ENCODE measurements around the gene GPC6. TPM values are rescaled to one million over a fixed set of nuclear protein-coding genes. Genes with fewer than 3 reads are reported as not detected.

The GPC6 gene
- polyA plus RNA-seq, 1 of the 3 experiments (the other 2 are of a cell fraction) = 6.7 TPM

GRCh38 chr13:94309576-94309975 is 1083.0 kb downstream of the GPC6 start:
- H3K9me2 ChIP-seq = no peaks in the 10 kb centered on the region
- no peak for DNase-seq
- no peaks in the 10 kb centered on the region for H3K79me2 ChIP-seq (ENCODE audit: insufficient read depth)
- ChIA-PET POLR2A (no interaction called here), CTCF (interaction anchor here (1.5 kb wide), 1 partner anchor 48 kb away, joined by 3 read pairs; no protein-coding TSS in a partner anchor)
- H3K4me2 ChIP-seq = peak overlapping the region; percentile 55
- H3K9me3 ChIP-seq = no peaks in the 10 kb centered on the region
- peaks cover 3 to 45% of the 10 kb centered on the region in 2 experiments for H3K4me1 ChIP-seq (ENCODE audit: control insufficient read depth in 1 of 2, insufficient read depth in 2 of 2, low read depth in 1 of 2, low read length in 1 of 2)
- H4K20me1 ChIP-seq (ENCODE audit: insufficient read depth) = no peaks in the 10 kb centered on the region
- H3K4me3 ChIP-seq (ENCODE audit: low read depth in 2 of 2, low read length in 1 of 2) = no peak overlapping the region
- peak overlapping the region; percentile 46; the same call in 1 of the 2 replicates for H3K9ac ChIP-seq
- peak overlapping the region; percentile 79 to 92; a peak in 3 of 4 replicates for H3K27ac ChIP-seq (ENCODE audit: low read depth in 2 of 2, low read length in 1 of 2)
- peaks cover 48% of the 10 kb centered on the region for H3F3A ChIP-seq (replicated peaks; ENCODE audit: insufficient read depth)
- TF ChIP-seq NFIC (IDR thresholded peaks at IDR 0.05; ENCODE audit: borderline replicate concordance) = no peak
- TF ChIP-seq PBX3 (IDR thresholded peaks at IDR 0.05) = no peak
- TF ChIP-seq GABPA (IDR thresholded peaks at IDR 0.05; ENCODE audit: low read depth) = no peak
- TF ChIP-seq RFX5 (IDR thresholded peaks at IDR 0.05; ENCODE audit: low read length) = no peak
- no peak for TF ChIP-seq MXI1 (IDR thresholded peaks at IDR 0.05; ENCODE audit: low read depth, low read length)
- no peak for TF ChIP-seq MEF2A (IDR thresholded peaks at IDR 0.05; ENCODE audit: borderline replicate concordance, low read depth)
- TF ChIP-seq USF1 (IDR thresholded peaks at IDR 0.05; ENCODE audit: borderline replicate concordance, low read depth) = no peak
- TF ChIP-seq TCF12 (IDR thresholded peaks at IDR 0.05) = no peak
- no peak for TF ChIP-seq CTCF (IDR thresholded peaks at IDR 0.05)
- no peak for TF ChIP-seq JUND (IDR thresholded peaks at IDR 0.05)
- no peak for TF ChIP-seq TAF1 (IDR thresholded peaks at IDR 0.05; ENCODE audit: borderline replicate concordance, low read depth, low read length)
- peak overlapping the region; percentile 35; the same call in 1 of the 2 replicates for H2AFZ ChIP-seq (ENCODE audit: low read depth)
- H3K27me3 ChIP-seq (ENCODE audit: insufficient read depth) = no peaks in the 10 kb centered on the region
- no peaks in the 10 kb centered on the region for H3K36me3 ChIP-seq (replicated peaks in 1 of 2; ENCODE audit: control insufficient read depth in 1 of 2, insufficient read depth in 2 of 2, low read length in 1 of 2)
- 73% methylated on average over 3 of the region's 3 CpGs for WGBS (ENCODE audit: low lambda C conversion rate)

GRCh38 chr13:94309997-94310855 is 1083.6 kb downstream of the GPC6 start:
- H3K4me2 ChIP-seq = peak overlapping the region; percentile 55
- no peaks in the 10 kb centered on the region for H3K36me3 ChIP-seq (replicated peaks in 1 of 2; ENCODE audit: control insufficient read depth in 1 of 2, insufficient read depth in 2 of 2, low read length in 1 of 2)
- H3K27me3 ChIP-seq (ENCODE audit: insufficient read depth) = no peaks in the 10 kb centered on the region
- no peaks in the 10 kb centered on the region for H3K9me3 ChIP-seq
- peak overlapping the region; percentile 79 to 92 for H3K27ac ChIP-seq (ENCODE audit: low read depth in 2 of 2, low read length in 1 of 2)
- H3F3A ChIP-seq (replicated peaks; ENCODE audit: insufficient read depth) = peaks cover 44% of the 10 kb centered on the region
- no peaks in the 10 kb centered on the region for H3K79me2 ChIP-seq (ENCODE audit: insufficient read depth)
- H3K4me1 ChIP-seq (ENCODE audit: control insufficient read depth in 1 of 2, insufficient read depth in 2 of 2, low read depth in 1 of 2, low read length in 1 of 2) = peaks cover 3 to 42% of the 10 kb centered on the region in 2 experiments
- 27% methylated on average over 8 of the region's 8 CpGs for WGBS (ENCODE audit: low lambda C conversion rate)
- no peaks in the 10 kb centered on the region for H4K20me1 ChIP-seq (ENCODE audit: insufficient read depth)
- no peak overlapping the region for H3K4me3 ChIP-seq (ENCODE audit: low read depth in 2 of 2, low read length in 1 of 2)
- H2AFZ ChIP-seq (ENCODE audit: low read depth) = peak overlapping the region; percentile 35; the same call in 1 of the 2 replicates
- no peaks in the 10 kb centered on the region for H3K9me2 ChIP-seq
- ChIA-PET POLR2A (no interaction called here), CTCF (interaction anchor here (1.5 kb wide), 1 partner anchor 49 kb away, joined by 3 read pairs; no protein-coding TSS in a partner anchor)
- DNase-seq = no peak
- peak overlapping the region; percentile 46; the same call in 1 of the 2 replicates for H3K9ac ChIP-seq
- TF ChIP-seq JUND (IDR thresholded peaks at IDR 0.05) (peak; percentile 95), SMC3 (IDR thresholded peaks at IDR 0.05; ENCODE audit: low read depth, low read length) (no peak), POLR2AphosphoS5 (IDR thresholded peaks at IDR 0.05; ENCODE audit: low read depth, low read length) (peak; percentile 65; the same call in 1 of the 2 replicates), GABPA (IDR thresholded peaks at IDR 0.05; ENCODE audit: low read depth) (0 out of 2 replicates have a peak, but pooled peaks have one; percentile 18), NFIC (IDR thresholded peaks at IDR 0.05; ENCODE audit: borderline replicate concordance) (peak; percentile 89), RCOR1 (IDR thresholded peaks at IDR 0.05; ENCODE audit: low read length) (no peak), RAD21 (IDR thresholded peaks at IDR 0.05; ENCODE audit: low read length) (no peak), RFX5 (IDR thresholded peaks at IDR 0.05; ENCODE audit: low read length) (no peak), TEAD4 (IDR thresholded peaks at IDR 0.05; ENCODE audit: borderline replicate concordance, insufficient read depth) (peak; percentile 95; the same call in 1 of the 2 replicates), ZBTB33 (IDR thresholded peaks at IDR 0.05; ENCODE audit: borderline replicate concordance, low read depth) (peak; percentile 73; the same call in 1 of the 2 replicates), IRF3 (IDR thresholded peaks at IDR 0.05; ENCODE audit: low read depth, low read length) (no peak)
